GM19467 (cell line): ENCODE results near the gene AP1G2.
"Not testable (repeated sequence)": the region's sequence is repeated elsewhere in the genome, so short reads cannot be mapped to it uniquely, and the experiment has no call there.

Experiments
- ATAC-seq: cut with Tn5 transposase; IDR thresholded peaks from one replicate; pipeline ENCODE4 v1.9.1; 2021; ENCODE audit warnings: mild to moderate bottlenecking, moderate library complexity; ENCODE audit not compliant: unreplicated experiment

Gene AP1G2, protein sequence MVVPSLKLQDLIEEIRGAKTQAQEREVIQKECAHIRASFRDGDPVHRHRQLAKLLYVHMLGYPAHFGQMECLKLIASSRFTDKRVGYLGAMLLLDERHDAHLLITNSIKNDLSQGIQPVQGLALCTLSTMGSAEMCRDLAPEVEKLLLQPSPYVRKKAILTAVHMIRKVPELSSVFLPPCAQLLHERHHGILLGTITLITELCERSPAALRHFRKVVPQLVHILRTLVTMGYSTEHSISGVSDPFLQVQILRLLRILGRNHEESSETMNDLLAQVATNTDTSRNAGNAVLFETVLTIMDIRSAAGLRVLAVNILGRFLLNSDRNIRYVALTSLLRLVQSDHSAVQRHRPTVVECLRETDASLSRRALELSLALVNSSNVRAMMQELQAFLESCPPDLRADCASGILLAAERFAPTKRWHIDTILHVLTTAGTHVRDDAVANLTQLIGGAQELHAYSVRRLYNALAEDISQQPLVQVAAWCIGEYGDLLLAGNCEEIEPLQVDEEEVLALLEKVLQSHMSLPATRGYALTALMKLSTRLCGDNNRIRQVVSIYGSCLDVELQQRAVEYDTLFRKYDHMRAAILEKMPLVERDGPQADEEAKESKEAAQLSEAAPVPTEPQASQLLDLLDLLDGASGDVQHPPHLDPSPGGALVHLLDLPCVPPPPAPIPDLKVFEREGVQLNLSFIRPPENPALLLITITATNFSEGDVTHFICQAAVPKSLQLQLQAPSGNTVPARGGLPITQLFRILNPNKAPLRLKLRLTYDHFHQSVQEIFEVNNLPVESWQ

DNA sequence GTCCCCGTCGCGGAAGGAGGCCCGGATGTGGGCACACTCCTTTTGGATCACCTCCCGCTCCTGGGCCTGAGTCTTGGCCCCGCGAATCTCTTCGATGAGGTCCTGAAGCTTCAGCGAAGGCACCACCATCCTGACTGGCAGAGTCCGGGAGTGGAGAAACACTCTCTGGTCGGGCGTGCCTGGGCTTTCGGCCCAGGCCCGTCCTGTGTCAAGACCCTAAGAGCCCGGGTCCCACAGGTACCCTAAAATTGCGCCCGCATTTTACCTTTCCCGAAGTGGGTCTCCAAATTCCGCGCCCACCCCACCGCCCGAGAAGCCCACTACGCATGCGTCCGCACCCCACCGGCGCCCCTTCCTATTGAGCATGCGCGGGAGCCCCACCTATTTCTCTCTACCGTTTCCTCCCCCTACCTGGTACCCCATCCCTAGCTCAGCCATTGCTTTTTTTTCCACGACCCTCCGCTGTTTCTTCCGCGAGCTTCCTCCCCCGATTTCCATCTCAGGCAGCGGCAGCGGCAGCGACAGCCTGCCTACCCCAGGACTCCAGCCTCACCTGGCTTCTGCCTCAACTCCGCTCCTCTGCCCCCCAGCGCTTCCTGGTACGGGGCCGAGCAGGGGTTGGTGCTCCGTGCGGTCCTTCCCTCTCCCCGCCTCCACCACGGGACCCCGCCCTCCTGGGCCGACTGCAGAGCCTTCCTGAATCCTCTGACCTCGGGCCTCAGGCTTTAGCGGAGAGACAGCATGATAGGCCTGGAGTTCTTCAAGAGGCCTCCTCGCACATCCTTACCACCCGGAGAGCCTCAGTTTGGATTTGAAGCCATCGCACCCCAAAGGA is at the start of gene AP1G2:
TSS of gene AP1G2 (minus strand) at position 606 of the 835 bp plus-strand sequence. CDS start at position 129, 477 bp downstream.
- ATAC-seq, result peak; percentile 87

DNA sequence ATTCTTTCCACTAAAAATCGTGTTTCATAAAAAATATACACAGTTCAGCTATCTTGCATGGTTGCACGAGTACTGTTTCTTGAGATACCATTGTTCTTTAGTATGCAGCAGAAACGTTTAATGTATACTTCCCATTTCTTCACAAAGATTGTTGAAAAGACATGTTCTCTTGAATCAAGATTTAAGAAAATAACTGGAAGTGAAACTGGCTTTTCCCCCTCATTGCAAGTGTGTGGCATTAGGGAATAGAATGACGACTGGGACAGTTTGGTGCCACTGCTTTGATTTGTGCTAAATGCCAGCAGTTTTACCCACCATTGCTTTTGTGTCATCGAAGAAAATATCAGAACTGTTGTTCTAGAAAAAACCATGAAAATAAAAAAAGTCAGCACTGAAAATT is 48.3 kb upstream of the AP1G2 start:
- no peak for ATAC-seq

DNA sequence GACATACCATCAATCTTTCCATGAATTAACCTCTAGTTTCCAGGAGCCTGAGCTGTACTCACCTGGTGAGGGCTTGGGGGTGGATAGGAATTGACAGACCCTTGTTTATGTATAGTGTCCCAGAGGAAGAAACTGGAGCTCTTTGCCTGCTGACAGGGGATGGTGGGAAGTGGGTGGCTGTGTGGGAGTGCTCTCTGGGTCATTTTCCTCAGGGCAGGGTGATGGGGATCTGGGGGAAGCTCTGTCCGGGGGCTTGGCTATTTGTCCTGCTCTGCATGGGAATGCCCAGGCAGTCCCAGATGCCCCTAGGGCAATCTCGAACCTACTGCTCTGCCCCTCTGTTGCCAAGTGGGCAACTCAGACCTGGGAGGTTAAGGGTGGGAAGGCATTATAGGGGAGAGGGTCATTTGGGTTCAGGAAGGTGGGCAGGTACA is 46.8 kb upstream of the AP1G2 start:
- no peak for ATAC-seq

DNA sequence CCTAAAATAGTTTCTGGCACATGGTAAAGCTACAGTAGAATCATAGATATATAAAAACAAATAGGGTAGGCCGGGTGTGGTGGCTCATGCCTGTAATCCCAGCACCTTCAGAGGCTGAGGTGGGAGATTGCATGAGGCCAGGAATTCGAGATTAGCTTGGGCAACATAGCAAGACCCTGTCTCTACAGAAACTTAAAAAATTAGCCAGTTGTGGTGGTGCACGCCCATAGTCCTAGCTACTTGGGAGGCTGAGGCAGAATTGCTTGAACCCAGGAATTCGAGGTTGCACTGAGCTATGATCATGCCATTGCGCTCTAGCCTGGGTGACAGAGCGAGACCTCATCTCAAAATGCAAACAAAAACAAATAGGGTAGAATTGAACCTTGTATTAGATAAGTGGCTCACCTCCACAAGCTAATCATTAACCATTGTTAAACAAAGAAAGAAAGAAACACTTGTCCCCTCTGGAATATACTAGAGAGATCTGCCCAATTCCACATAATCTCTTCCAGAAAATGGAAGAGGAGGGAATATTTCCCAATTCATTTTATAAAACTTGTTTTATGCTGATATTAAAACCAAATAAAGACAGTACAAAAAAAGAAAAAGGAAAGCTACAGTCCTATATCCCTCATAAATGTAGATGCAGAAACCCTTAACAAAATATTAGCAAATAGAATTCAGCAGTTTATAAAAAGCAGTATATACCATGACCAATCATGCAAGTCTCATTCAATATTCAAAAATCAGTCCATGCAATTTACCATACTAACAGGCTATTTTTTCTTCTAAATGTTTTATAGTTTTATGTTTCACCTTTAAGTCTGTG is 45.9 kb upstream of the AP1G2 start:
- ATAC-seq, result no peak

DNA sequence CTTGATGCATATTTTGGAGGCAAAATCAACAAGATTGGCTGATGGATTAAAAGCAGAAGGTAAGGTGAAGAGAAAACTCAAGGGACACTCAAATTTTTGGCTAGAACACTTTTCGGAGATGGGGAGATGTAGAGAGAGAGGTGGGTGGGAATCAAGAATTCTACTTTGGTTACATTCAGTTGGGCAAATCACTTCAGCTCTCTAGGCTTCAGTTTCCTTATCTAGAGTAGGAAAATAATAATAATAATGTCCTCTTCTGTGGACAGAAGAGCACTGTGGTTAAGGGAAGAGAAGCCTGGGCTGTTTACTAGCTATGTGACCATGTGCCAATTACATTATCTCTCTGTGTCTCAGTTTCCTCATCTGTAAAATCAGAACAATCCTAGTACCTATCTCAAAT is 45.2 kb upstream of the AP1G2 start:
- ATAC-seq, result no peak

DNA sequence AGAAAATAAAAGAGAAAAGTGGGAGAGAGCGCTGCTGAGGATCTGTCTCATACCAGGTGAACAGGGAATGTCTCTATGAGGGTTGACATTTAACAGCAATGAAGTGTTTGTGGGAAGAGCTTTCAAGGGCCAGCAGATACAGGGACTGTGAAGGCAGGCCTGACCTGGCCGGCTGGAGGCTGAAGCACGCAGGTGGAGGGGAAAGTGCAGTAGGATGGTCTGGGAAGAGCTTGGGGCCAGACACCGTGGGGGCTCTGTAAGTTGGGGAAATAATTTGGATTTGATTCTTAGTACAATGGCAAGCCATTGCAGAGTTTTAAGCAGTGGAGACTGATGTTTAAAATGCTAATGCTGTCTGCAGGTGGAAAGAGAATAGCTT is 44.8 kb upstream of the AP1G2 start:
- no peak for ATAC-seq

DNA sequence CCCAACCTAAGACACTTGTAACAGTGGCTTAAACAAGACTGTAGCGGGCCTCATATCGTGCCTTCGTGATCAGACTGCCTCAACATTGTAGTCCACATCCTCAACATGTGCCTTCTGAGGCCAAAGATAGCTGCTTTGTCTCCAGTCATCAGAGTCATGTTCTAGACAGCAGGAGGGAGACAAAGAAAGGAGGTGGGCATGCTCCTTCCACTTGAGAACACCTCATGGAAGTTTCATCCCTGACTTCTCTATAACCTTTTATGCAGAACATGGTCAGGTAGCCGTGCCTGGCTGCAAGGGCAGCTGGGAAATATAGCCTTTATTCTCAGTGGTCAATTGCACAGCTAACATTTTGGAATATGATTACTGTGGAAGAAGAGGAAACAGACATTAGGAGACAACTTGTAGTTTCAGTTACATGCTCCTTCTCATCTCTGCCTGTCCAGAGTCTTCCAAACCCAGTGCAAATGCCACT is 43.3 kb upstream of the AP1G2 start:
- no peak for ATAC-seq

DNA sequence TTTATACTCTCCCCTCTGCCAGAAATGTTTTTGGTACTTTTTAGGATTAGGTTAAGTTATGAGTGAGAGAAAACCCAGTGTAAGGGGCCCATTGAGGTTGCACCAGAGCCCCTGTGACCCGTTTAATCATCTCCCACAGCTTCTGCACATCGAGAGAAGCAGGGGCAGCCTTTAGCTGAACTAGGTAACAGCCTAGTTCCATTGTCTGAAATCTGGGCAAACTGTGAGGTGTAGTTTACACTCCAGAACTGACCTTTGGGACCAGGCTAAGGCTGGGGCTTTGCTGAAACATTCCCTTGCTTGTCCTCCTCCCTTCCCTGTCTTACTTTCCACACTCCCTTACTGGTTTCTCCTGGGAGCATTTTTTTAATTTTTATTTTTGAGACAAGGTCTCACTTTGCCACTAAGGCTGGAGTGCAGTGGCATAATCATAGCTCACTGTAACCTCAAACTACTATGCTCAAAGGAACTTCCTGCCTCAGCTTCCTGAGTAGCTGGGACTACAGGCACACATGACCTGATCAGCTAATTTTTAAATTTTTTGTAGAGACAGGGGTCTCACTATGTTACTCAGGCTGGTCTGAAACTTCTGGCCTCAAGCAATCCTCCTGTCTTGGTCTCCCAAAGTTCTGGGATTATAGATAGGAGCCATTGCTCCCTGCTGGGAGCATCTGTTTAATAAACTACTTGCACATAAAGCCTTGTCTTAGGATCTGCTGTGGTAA is 42.7 kb upstream of the AP1G2 start:
- ATAC-seq, result no peak

DNA sequence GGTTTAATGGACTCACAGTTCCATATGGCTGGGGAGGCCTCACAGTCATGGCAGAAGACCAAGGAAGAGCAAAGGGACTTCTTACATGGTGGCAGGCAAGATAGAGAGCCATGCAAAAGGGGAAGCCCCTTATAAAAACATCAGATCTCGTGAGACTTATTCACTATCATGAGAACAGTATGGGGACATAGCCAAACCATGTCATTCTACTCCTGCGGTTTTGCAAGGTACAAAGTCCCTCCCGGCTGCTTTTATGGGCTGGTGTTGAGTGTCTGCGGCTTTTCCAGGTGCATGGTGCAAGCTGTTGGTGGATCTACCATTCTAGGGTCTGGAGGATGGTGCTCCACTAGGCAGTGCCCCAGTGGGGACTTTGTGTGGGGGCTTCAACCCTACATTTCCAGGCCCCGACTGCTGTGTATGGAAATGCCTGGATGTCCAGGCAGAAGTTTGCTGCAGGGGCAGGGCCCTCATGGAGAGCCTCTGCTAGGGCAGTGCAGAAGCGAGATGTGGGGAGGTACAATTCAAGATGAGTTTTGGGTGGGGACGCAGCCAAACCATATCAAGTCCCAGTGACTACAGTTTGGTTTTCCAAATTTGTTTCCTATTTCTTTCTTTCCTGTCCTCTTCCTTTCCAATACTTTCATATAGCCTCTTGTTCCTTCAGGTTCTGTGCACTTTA is 42.0 kb upstream of the AP1G2 start:
- not testable (repeated sequence) for ATAC-seq

DNA sequence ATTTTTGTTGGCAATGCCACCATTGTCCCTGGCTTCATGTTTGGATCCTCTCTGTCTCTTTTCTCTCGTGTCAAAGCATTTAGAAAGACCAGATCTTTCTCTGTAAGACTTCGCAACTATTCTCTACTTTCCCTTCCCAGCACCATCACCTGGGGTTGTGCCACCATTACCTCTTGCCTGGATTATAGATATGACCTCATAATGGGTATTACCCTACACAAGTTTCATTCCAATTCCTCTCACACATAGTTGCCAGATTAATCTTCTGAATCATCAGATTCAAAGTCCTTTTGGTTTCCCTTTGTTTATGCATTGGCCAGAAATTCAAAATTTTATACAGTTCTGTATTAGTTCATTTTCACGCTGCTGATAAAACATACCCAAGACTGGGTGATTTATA is 41.4 kb upstream of the AP1G2 start:
- ATAC-seq, result no peak

DNA sequence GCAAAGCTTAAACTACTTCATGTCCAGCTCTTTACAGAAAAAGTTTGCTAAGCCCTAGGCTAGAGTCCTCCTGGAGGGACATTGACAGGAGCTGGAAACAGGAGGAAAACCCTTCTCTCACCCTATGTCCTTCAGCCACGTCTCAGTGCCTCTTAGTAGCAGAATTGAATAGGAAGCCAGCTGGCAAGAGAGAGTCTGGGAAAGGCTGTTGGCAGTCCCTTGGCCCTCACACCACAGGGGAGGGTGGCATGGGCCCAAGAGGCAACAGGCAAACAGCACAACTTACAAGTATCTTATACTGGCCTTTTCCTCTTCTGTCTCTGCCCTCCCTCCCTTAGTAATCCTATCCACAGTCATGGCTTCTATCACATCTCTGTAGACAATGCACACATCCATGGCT is 40.9 kb upstream of the AP1G2 start:
- no peak for ATAC-seq

DNA sequence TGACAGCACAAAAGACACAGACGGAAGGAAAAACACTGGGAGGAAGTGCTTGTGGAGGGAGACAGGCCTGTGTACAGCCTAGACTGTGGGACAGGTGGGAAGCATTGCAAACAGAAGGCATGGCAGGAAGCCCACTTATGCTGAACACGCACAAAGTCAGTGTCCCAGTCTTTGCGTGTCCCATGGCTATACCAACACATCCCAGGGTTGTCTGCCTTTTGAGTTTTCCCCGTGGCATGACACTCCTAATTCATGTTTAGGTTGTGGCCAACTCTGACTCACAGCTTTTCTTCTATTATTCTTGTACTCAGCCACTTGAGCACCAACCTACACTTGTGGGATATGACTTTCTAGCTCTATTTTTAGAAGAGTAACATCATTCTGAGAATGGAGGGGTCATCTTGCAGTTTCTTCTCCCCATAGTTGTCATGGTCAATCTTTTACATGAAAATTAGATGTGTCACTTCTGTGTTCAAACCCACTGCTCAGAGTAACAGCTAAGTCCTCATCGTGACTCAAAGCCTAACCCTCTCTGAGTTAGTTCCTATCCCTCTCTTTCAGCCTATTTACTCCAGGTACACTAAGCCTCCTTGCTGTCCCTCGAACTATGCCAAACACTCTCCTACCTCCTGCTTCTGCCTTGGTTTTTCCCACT is 38.5 kb upstream of the AP1G2 start:
- ATAC-seq, result peak; percentile 72

DNA sequence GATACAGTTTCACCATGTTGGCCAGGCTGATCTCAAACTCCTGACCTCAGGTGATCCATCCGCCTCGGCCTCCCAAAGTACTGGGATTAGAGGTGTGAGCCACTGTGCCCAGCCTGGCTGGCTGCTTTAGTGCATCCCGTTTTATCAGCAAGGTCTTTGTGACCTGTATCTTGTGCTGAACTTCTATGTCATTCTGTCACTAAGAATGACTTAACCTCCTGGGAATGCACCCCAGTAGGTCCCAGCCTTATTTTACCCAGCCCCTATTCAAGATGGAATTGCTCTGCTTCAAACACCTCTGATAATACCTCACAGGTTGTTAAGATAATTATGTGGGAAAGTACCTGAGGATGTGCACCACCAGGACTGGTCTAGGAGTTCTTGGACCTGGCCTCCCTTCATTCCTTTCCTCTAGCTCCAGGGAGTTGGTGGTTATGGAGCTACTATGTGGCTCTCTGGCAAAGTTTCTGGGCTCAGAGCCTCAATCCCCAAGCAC is 37.1 kb upstream of the AP1G2 start:
- no peak for ATAC-seq

DNA sequence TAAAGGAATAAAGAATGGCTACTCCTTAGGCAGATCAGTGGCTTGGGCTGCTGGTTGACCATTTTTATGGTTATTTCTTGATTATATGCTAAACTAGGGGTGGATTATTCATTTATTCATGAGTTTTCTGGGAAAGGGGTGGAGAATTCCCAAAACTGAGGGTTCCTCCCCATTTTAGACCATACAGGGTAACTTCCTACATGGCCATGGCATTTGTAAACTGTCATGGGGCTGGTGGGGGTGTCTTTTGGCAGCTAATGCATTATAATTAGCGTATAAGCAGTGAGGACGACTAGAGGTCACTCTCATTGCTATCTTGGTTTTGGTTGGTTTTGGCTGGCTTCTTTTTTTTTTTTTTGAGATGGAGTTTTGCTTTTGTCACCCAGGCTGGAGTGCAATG is 36.6 kb upstream of the AP1G2 start:
- no peak for ATAC-seq

DNA sequence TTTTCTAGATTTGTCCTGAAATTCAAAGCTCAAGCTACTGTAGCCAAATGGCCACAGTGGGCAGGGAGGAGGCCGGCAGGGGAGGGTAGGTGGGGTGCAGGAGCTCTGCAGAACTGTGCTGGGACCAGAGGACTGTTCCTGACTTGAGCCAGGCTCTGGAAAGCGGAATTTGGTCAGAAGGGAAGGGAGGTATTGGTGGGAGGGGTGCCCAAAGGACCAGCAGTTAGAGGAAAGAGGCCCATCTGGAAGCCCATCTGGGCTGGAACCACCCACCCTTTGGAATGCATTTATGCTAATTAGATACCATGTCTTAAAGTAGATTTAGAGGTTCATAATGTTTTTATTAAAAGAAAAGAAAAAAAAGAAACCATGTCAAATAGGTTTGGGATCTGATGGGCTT is 35.5 kb upstream of the AP1G2 start:
- no peak for ATAC-seq

DNA sequence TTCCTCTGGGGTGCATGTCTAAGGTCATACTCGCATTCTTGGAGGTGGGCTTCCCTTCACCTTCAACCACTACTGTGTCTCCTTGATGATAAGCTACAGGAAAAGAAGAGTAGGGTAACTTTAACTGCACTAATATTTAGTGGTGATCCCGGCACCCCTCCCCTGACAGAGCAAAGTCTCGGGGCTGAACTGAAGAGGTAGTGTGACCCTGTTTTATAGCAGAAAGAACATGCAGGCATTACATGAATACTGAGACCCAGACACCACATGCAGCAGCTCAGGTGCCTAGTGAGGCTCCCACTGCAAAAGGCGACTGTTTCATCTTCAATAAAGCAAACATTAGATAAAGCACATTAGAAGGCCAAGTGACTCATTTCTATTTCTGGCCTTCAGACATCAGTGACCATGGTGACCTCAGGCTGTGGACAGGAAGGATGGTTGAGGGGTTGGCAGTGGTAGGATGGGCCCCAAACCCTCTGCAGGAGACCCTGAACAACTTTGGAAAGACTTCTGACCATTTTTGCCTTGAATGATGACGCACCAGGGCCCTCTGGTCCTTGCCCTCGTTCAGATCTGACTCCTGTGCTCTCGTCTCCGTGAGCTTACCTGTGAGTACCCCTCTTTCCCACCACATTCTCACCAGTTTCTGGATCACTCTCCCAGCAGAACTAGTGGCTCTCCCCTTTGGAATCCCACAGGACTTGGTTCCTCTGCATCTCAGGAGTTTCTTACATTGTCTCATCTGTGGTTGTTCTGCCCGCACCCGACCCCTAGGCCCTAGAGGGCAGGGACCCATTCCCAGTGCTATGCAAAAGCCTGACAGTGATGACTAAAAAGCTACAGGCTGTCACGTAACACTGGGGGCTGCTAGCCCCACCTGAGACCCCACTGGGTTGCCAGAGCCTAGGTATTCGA is 34.8 kb upstream of the AP1G2 start:
- no peak for ATAC-seq

DNA sequence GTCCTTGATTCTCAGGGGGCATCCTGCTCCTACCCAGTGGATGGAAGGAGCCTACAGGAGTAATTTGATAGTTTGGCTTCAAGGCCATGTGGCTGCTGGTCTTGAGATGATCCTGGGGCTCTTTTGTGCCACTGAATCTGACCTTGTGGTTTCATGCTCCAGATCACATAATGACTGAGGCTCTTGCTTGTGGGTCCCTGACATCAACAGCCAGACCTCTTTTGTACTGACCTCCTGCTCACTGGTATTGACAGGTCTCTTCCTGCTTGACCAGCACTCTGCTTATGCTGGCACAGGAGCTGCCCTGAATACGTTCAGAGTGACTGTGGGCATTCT is 34.2 kb upstream of the AP1G2 start:
- no peak for ATAC-seq

DNA sequence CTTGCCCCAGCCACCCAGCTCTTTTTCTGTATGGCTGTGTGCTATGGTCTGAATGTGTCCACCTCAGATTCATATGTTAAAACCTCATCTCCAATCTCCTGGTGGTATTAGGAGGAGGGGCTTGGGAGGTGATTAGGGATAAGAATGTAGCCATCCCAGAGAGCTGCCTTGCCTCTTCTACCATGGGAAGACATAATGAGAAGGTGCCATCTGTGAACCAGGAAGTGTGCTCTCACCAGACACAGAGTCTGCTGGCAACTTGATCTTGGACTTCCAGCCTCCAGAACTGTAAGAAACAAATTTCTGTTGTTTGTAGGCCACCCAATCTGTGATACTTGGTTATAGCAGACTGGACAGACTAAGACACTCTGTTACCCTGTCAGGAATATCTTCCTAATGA is 33.8 kb upstream of the AP1G2 start:
- ATAC-seq, result no peak
